DMS114 treated with DMSO at 0.1 percent for 48 hours (cell line): ENCODE results near the gene MYO6.

ENCODE experiments used
- DNase-seq: peaks from one replicate; lab custom pipeline; 2025; ENCODE audit not compliant: unreplicated experiment; lab: John Stamatoyannopoulos, UW

The MYO6 gene

DNA sequence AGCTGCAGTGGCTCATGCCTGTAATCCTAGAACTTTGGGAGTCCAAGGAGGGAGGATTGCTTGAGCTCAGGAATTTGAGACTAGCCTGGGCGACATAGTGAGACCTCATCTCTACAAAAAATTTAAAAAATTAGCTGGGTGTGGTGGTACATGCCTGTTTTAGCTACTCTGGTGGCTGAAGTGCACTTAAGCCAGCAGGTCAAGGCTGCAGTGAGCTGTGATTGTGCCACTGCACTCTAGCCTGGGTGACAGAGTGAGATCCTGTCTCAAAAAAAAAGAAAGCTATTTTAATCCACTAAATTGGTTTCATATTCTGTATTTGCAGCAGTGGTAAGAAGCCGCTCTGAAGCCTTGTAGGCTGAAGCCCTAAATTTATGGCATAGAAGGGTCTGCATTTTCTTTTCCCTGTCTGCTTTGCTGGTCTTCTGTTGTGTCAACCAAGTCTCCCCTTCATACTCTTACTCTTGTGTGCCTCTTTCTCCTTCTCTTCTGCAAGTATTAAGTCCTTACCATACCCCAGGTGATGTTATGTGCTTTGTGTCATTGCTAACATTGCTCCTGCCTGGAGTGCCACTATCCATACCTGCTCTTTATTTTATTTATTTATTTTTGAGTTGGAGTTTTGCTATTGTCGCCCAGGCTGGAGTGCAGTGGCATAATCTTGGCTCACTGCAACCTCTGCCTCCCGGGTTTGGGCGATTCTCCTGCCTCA, 70.9 kb downstream of the MYO6 start:
- DNase-seq = no peak

DNA sequence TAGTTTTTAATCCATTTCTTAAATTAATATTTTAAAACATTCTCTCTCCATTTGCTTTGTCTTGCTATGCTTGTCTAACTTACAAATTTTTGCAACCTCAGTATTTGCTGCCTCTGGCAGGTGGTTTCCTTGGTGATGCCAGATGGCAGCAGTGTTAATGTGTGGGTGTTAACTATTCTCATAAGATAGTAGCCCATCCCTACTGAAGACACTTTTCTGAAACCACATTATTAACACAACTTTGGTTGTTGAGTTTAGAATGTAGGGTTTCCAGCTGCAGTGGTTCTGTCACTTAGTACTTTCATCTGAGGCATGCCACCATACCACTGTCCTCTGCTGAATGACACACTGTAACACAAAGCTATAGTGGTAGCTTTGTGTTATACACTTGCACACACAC, 75.1 kb downstream of the MYO6 start:
- no peak for DNase-seq

DNA sequence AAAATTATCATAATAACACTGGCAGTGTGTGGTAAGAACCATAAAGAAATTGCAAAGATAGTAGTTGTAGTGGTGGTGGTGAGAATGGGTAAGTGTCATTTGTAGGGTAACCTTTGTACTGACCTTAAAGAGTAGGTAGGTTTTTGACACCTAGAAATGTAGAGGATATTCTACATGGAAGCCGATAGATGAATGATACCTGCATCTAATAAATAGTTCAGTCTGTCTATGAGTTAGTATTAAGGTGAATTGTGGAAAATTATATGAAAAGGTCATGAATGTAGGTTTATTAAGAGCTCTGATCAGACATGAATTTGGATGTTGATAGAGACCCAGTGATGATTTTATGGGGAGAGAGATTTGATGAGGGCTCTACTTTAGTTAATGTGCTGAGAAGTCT, 78.1 kb downstream of the MYO6 start:
- no peak for DNase-seq

DNA sequence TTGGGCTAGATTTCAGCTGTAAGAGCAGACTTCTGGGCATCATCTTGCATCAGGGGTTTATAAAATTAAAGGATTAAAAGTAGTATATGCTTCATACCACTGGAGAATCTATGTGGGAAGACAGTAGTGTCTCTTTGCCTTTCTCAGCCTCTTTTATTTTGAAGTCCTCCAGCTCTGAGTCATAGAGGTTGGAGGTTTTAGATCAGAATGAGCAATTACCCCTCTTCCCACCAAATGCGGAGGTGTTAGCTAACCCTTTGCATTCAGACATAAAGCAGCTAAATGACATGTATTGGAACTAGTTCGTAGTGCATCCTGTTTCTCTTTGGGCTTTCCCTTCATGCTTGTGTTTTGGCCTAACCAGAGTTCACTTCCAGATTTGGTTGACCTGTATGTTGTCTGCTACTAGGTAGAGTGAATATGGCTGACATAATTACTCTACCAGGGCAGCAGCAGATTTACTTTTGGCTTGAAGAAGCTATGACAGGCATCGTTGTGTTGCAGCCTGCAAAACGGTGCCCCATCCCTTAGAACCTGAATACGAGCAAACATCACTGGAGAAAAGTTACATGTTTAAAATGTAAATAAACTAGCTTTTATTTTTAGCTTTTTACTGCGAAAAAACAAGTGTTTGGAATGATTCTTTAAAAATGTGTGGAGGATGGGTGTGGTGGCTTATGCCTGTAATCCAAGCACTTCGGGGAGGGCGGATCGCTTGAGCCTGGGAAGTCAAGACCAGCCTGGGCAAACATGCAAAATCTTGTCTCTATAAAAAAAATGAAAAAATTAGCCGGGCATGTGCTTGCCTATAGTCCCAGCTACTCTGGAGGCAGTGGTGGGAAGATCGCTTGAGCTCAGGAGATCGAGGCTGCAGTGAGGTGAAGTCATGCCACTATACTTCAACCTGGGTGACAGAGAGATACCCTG, 82.2 kb downstream of the MYO6 start:
- no peak for DNase-seq

DNA sequence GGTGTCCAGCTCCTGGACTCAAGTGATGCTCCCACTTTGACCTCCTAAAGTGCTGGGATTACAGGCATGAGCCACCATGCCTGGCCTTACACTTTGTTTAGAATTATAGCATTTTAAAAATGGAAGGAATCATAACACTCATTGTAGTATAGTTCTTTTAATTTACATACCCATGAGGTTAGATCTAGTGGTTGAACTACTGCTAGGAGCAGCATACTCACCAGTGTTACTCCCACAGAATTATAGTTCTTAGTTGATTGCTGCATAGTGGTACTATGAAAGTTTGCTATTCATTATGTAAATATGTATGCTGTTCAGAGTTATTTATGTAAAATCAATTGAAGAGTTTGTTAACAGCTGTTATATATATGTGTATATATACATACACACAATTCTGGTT, 85.4 kb downstream of the MYO6 start:
- no peak for DNase-seq

DNA sequence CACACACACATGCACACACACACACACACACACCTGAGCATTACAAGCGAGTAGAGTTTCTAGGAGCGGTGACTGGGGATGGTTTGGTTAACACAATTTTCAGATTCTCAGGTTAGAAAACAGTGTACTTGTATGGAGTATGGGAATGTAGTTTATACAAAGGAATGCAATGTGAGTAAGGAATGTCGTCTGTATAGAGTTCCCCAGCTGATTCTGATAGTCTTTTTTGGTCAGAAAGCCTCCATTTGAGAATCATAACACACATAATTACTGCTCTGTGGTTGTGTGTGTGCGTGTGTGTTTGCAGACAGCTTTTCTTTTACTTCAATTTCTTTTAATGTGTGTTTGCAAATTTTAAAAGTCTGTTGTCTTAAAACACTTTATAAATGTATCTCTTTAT, 93.2 kb downstream of the MYO6 start:
- no peak for DNase-seq

DNA sequence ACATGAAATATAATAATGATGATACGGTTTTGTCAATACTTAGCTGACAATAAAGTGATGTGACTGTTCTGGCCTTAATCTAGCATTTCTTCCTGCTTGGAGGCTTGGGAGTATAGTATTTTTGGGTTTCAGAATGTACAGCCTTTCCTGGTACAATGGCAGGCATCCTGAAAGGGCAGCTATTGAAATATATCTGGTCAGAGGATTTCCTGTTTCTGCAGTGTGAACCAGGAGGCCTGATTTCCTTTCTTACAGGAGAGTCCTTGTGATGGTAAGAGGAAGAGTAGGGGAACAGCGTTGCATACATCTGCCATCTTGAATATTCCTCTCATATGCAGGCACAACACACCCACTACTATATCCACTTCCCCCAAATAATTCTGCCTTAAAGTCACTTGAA, 93.7 kb downstream of the MYO6 start:
- no peak for DNase-seq

DNA sequence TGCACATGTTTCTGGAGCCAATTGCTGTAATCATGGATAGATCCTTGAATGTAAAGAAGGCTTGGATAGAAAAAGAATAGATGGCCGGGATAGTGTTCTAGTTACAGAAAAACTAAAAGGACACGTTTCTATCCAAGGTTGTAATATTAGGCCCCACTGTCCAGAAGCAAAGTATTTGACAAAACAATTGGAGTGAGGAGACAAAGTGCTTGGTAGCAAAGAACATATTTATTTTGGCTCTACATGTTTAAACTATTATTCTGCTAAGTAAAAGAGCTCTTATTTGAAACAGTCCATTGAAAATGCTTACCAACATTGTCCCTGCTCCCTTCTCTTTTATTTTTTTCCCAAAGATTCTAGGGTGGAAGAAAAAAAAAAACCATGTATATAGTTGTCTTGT, 94.4 kb downstream of the MYO6 start:
- DNase-seq = no peak

DNA sequence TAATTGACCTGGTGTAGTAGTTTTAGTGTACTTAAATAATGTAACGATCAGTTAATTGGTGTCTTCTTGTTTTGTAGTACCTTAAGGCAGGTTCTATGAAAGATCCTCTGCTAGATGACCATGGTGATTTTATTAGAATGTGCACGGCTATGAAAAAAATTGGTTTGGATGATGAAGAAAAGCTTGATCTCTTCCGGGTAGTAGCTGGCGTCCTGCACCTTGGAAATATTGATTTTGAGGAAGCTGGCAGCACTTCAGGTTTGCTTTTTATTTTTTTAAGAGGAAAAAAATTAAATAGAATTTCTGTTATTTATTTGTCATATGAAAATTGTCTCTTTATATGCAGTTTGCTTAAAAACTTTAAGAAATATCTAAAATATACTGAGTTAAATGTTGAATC, 99.2 kb downstream of the MYO6 start:
- DNase-seq = no peak

DNA sequence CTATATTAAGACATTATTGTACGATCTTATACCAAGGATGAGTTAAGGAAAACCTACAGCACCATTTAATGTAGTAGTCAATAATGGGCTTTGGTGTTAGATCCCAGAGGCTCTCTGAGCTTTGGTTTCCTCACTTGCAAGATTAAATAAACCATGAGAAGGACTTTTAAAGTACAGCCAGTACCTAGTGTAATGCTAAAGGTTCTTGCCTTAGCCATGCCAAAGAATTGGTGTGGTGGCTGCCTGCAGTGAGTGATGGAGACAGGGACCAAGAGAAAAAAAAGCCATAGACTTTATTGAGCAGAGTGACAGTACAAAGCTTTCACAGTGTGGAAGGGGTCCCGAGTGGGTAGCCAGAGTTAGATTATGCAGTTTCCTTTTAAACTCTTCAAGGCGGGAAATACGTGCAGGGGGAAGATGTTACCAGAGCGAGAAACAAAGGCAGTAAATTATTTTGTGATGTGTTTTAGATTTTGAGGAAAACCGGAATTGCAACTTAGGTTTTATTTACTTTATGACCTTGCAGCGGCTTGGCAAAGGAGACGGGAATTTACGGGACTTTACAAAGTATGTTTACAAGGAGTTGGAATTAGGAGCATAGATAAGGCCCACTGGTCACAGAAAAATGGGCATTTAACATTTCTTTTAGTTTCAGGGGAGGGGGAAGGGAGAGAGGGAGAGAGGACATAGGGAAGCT, 100.4 kb downstream of the MYO6 start:
- DNase-seq = no peak

DNA sequence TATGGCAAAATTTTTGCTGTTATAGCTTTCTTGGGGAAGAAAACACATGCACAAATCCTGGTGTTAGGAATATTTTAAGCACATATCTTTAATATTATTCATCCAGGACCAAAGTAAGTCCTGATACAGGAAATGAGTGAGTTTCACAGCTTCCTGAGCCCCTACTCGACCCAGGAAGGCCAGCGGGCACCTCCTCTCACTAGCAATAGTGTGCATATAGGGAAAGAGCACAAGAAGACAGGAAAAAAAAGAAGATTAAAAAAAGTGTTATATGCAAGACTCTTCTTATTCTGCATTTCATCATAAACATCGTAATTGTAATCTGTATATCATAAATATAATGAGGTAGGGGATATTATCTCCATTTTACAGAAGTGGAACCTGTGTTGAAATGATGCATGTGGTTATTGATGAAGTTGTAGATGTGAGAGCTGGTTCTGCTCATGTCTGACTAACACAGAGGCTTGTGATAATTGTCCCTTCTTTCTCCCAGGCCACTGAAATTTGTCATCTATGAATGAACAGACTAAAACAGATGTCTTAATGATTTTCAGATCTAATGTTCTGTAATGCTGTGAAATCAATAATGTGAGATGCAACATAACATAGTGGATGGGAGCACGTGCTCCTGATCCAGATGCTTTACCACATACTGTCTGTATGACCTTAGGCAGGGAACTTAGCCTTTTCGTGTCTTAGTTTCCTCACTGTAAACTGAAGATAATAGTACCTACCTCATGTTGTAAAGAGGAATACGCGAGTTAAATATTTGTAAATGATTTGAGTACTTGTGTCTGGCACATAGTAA, 101.2 kb downstream of the MYO6 start:
- no peak for DNase-seq

DNA sequence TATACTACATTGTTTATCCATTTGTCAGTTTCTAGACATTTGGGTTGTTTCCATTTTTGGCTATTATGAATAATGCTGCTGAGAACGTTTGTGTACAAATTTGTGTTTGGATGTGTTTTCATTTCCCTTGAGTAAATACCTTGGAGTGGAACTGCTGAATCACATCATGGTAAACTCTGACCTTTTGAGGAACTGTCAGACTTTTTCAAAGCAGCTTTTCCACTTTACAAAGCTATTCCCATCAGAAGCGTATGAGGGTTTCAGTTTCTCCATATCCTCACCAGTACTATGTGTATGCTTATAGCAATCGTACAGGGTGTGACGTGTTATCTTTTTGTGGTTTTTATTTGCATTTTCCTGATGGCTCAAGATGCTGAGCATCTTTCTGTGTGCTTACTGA, 103.7 kb downstream of the MYO6 start:
- DNase-seq = no peak

DNA sequence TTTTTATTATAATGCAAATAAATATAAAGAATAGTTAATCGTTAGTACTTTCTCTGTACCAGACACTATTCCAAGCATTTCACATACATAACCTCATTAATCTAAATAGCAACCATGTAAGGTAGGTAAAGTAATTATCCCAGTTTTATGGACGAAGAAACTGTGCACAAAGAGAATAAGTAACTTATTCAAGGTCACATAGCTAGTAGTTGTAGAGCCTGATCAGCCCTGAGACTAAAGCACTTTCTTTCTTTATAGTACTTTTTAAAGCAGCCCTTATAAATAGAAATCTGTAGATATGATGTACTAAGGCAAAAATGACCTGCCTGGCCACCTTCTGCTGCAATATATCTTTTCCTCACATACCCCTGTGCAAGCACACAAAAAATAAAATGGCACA, 104.8 kb downstream of the MYO6 start:
- DNase-seq = no peak

DNA sequence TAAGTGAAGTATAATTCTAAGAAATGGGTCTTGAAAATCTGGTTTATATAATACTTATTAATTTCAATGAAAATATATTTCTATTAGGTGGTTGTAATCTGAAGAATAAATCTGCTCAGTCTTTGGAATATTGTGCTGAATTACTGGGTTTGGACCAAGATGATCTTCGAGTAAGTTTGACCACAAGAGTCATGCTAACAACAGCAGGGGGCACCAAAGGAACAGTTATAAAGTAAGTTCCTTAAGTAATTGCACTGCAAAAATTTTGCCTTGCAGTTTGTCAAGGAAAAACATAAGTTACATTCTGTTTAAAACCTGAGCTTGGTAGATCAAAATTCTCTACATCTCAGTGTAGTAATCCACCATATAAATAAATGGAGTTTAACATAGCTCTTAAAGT, 106.0 kb downstream of the MYO6 start:
- DNase-seq = peak; percentile 37

DNA sequence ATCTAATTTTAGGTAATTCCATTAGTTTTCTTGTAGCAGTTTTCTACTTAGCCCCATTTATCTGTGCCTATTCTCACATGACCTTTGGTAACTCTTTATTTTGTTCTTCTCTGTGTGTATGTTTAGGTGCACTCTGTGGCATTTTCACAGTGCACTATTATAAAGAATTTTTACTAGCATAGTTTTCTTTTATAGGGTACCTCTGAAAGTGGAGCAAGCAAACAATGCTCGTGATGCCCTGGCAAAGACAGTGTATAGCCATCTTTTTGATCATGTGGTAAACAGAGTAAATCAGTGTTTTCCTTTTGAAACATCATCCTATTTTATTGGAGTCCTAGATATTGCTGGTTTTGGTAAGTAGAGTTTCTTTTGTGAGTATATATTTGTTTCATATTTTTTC, 107.9 kb downstream of the MYO6 start:
- DNase-seq = no peak

DNA sequence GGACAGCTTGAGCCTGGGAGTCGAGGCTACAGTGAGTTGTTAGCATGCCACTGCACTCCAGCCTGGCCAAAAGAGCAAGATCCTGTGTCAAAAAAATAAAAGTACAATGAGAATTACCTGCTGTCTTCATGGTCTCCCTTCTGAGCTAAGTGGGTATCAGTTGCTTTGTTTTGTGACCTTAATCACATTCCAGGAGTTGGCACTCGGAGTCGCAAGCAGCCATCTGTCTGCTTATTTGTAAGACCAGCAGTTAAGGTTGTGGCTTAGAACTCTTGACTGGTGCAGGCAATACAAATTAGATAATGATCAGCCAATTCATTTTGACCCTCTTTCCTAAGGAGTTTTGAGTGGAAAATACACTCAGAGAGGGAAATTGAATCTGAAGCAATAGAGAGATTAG, 114.0 kb downstream of the MYO6 start:
- DNase-seq = no peak

DNA sequence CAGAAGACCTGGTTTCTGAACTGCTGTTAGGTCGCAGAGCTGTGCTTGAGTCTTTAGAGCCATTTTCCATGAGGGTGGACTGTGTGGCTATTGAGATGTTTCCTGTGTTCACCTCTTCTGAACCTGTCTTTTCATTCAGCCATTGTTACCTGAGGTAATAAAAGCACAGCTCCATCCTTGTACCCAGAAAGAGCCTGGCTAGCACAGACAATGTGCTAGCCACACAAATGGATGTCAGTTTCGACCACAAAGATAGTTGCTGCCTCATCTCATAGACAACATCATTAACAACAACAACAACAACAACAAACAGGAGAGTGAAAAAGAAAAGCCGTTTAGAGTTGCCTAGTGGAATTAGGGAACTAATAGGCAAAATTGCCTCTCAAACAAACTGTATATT, 114.7 kb downstream of the MYO6 start:
- DNase-seq = no peak

DNA sequence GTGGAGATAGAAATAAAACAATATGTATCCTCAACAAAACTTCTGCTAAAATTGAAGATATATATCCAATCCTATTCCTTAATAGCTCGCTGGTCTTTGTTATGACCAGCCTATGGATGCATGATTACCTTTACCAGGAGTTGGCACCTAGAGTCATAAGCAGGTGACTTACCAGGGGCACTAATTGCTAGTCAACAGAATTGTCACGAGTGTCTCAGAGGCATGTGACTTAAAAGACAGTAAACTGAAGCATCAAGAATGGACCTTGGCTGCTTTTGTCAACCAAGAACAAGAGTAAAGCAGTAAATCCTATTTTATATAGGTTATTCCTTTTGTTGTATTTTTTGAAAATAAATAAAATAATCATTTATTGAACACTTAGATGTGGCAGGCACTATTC, 115.4 kb downstream of the MYO6 start:
- no peak for DNase-seq

DNA sequence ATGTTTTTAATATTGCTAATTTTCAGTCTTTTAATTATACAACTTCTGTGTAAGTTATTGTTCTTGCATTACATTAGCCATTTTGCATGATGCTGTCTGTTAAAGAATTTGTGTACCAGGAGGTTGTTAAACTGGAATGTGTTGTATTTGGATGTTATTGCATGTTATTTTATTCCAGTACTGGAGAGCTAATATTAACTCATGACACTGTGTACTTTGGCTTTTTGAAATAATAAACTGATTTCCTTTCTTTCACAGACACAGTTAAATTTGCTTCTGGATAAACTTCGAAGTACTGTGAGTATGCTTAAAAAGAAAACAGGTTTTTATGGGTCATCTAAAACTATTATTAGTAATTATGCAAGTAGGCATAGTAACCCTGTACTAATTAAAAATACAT, 121.3 kb downstream of the MYO6 start:
- no peak for DNase-seq

DNA sequence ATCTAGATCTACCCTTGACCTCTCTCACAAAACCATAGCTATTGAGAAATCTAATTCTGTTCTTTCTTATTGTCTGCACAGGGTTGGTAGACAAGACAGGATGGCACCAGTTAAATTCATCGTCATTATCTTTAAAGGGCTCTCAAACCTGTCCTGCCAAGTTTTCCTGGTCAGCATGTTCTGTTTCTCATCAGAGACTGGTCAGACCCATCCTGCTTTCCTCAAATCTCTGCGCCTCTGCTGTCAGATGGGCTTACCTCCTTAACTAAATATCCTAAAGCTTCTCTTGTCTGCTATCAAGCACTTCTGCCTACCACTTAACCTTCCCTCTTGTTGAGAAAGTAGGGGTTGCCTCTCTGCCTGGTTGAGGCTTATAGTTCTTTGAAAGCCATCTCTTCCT, 125.2 kb downstream of the MYO6 start:
- DNase-seq = no peak

DNA sequence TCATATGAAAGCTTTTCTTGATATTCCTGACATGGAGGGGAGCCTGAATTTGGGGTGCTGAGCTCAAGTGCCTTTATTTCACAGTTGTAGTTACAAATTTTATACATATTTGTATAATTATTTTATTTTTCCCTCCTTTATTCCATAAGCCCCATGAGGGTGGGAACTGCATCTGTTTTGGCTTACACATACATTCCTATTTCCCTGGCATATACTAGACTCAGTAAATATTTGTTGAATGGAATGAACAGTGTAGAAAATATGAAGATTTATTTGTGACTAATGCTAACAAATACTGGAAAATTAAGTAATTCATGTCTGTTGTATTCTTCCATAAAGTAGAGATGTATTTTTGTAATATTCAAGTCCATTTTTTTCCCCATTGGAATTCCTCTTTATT, 127.1 kb downstream of the MYO6 start:
- DNase-seq = no peak
